GM18507 (cell line): Measurements from ENCODE around the gene SLCO2A1.

ENCODE experiments used
- DNase-seq: peaks from one replicate; pipeline ENCODE4 v3.0.0; 2011; ENCODE audit warnings: low read depth; ENCODE audit not compliant: insufficient read length; ENCODE audit errors: extremely low spot score
- FAIRE-seq: peaks from 2 replicates; lab custom pipeline; 2011; peaks lifted over from hg19 to GRCh38; lab: Jason Lieb, UNC

The SLCO2A1 gene

GRCh38 chr3:133964547-133964946 lies 65.2 kb downstream of the SLCO2A1 start:
- FAIRE-seq (no peak), DNase-seq (no peak)

GRCh38 chr3:133963657-133964396 lies 65.9 kb downstream of the SLCO2A1 start:
- FAIRE-seq = no peak
- DNase-seq = no peak

- no peak for DNase-seq
- FAIRE-seq = no peak
These were observed 66.9 kb downstream of the SLCO2A1 start for GRCh38 chr3:133962849-133963248.

GRCh38 chr3:133958071-133958805 lies 71.5 kb downstream of the SLCO2A1 start:
- FAIRE-seq (no peak), DNase-seq (no peak)

GRCh38 chr3:133956982-133957381 lies 72.7 kb downstream of the SLCO2A1 start:
- no peak for DNase-seq
- no peak for FAIRE-seq

- DNase-seq (no peak), FAIRE-seq (no peak)
These were observed 73.4 kb downstream of the SLCO2A1 start for GRCh38 chr3:133956353-133956752.

- DNase-seq (no peak), FAIRE-seq (no peak)
These were observed 73.8 kb downstream of the SLCO2A1 start for GRCh38 chr3:133955892-133956291.

- DNase-seq (no peak), FAIRE-seq (no peak)
These were observed 74.9 kb downstream of the SLCO2A1 start for GRCh38 chr3:133954717-133955360.

GRCh38 chr3:133953297-133953696 lies 76.4 kb downstream of the SLCO2A1 start:
- no peak for DNase-seq
- FAIRE-seq = no peak

- DNase-seq (no peak), FAIRE-seq (no peak)
These were observed 80.3 kb downstream of the SLCO2A1 start for GRCh38 chr3:133949438-133949837.

- DNase-seq (no peak), FAIRE-seq (no peak)
These were observed 80.7 kb downstream of the SLCO2A1 start for GRCh38 chr3:133948996-133949395.

GRCh38 chr3:133948131-133948810 lies 81.5 kb downstream of the SLCO2A1 start:
- FAIRE-seq = no peak
- no peak for DNase-seq

- no peak for FAIRE-seq
These were observed 84.2 kb downstream of the SLCO2A1 start for GRCh38 chr3:133945381-133946095.

GRCh38 chr3:133944641-133945380 lies 84.9 kb downstream of the SLCO2A1 start:
- FAIRE-seq (no peak), DNase-seq (no peak)

More at GRCh38 chr3:133945381-133946095, 84.2 kb downstream of the SLCO2A1 start:
- DNase-seq = no peak

- DNase-seq (no peak), FAIRE-seq (no peak)
These were observed 85.5 kb downstream of the SLCO2A1 start for GRCh38 chr3:133944181-133944580.

- FAIRE-seq = no peak
- DNase-seq = no peak
These were observed 86.0 kb downstream of the SLCO2A1 start for GRCh38 chr3:133943639-133944141.

- FAIRE-seq (no peak), DNase-seq (no peak)
These were observed 86.6 kb downstream of the SLCO2A1 start for GRCh38 chr3:133943031-133943535.

GRCh38 chr3:133941415-133941821 lies 88.3 kb downstream of the SLCO2A1 start:
- no peak for FAIRE-seq

More at GRCh38 chr3:133941415-133941821, 88.3 kb downstream of the SLCO2A1 start:
- no peak for DNase-seq
